CD4-positive, alpha-beta T cell treated with Interferon alpha-2 for 1 hour (primary cell): ENCODE measurements around the gene FIBIN.
"Not testable (repeated sequence)": the region's sequence is repeated elsewhere in the genome, so short reads cannot be mapped to it uniquely, and the experiment has no call there.

Source experiments
- DNase-seq, 2 donors: peaks; one replicate each; pipeline ENCODE4 v3.0.0-alpha.2; 2020 to 2022

FIBIN gene

DNA sequence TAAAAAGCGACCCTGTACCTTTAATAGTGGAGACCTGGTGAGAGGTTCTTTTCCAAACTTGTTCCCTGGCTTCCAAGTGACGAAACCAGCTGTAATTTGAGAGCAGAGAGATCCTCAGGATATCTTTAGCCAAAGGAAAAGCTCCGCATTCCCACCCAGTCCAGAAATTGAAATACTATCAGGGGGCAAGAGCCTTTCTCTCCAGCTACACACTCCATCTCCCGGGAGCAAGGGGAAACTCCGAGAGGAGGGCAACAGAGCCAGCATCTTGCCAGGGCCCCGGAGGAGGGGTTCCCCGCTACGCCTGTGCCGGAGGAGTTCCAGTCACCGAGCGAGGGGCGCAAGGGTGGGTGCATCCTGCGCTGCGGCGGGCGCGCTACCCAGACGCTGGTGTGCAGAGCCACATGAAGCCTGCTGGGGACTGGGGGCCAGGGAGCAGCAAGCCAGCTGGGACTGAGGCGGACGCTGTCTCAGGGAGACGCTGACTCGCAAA is at the start of gene FIBIN:
TSS of gene FIBIN (plus strand) at position 148 of the 493 bp plus-strand sequence. CDS start 415 bp downstream, outside the sequence.
- DNase-seq = no peak

DNA sequence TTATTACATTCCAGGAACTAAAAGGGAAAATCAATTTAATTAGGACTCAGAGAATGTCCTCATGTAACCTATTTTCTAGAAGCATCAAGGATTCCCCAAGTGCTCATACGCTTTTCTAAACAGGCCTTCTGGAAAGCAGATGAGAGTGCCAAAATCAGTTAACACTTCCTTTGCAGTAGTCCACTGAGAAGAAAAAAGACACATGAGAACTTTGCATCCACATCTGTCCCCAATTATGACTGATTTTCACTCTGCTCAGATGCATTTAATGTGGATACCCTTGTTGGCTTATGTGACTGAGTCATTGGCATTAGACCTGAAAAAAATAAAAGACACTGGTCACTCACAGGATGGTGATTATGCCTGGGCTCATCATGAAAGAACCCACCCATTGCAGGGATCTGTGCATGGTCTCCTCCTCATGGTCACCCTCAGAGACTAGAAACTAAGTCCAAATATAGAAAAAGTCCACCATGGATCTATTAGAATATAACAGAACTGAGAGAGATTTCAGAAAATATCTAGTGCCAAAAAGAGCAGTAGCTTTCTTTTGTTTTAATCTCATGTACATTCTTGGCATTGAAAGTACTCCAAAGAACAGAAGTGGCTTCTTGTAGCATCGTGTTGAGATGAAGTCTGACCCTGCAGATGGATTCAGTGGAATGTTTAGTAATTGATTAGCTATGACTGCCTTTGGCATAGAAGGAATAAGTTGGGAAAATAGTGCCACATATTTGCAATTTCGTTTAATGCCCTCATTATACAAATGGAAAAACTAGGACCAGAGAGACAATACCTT is 48.8 kb upstream of the FIBIN start:
- no peak for DNase-seq

DNA sequence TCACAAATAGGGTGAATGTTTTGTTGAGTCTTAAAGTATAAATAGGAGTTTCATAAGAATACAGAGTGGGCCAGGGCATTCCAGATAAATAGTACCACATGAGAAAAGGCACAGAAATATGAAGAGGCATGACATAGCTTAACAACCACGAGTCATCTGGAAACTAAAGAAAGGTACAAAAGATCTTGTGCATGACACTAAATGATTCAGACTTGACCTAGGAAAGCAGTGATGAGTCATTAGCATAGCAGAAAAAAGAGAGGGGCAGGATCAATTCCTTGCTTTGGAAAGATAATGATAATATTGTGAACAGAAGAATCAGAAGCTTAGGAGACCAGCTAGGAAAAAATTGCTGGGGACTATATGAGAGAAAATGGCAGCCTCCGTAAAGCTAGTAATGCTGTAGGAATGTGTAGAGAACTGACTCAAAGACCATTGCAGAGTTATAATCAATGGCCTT is 47.6 kb upstream of the FIBIN start:
- DNase-seq = no peak

DNA sequence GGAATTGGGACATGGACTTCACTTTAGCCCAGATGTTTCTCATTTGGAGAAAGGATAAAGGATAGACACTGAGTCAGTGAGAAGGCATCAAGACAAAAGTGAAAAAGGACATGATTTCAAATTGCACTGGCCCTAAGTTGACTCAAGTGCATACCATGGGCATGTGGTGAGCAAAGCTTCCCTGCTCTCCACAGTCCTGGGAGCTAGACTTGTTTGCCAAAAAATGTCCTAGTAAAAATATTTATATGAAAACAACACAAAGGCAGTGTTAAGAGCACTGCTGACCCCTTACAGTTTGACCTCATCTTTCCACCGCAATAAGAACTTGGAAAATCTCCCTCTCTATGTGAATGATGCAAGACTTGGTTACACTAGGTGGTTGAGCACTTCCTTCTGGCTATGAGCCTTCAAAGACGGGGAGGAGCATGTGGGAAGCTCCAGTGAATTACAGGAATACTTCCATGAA is 46.5 kb upstream of the FIBIN start:
- DNase-seq = no peak

DNA sequence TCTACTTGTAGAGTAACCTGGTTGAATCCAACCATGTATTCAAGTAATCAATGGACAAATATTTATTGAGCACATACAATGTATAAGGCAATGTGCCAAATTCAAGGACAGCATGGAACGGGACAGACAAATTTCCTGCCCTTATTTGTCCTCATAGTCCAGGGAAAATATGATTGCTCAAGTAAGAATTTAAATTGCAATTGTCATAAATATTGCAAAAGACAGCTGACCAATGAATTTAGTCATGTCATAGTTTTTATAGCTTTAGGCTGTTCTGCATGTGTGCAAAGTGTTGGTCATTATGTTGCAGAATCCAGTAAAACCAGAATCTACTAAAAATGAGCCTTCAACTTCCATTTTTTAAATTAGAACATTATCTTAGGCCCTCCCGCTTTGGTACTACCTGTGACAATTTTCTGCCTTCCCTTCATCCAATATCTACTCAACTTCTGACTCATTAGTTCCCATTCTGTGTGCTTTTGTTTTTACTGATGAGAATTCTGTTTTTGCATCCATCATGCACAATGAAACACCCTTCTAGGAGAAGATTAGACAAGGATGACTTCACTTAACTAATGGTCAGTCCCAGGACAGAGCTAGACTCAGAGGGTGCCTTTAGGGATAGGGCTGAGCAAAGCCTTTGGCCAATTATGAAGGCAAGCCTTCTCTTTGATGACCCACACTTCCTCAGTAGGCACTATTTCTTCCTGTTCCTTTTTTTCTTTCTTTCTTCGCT is 45.8 kb upstream of the FIBIN start:
- no peak for DNase-seq

DNA sequence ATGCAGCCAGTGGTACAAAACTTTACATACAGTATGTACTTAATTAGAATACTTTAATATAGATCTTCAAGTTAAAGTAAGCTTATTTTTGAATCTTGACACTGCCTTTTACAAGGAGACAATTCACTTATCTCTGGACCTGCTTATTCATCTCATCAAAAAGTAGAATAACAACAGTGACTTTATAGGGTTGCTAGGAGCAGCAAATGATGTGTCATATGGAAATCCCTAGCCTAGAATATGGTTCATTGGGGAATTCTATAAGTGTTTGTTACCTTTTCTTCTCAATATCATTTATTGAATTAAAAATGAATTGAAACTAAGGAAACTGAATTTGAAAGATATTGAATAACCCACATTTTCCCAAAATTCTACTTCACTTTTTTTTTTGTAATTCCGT is 45.0 kb upstream of the FIBIN start:
- DNase-seq = no peak

DNA sequence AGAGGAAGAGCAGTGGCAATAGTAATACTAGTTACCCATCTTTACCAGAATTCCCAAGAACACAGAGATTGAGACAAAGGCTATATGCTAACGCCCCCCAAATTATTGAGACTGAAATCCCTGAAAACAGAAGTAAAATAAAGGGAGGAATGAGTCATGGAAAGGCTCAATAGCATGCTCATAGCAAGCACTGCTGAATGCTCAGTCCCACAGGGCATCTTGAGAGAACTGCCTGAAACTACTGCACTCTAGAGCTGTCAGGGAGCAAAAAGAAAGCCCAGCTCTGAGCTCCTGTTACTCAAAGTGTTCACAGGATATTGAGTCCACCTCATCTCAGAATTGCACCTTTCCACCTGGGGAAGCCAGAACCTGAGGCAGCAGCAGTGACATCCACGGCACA is 44.1 kb upstream of the FIBIN start:
- DNase-seq = no peak

DNA sequence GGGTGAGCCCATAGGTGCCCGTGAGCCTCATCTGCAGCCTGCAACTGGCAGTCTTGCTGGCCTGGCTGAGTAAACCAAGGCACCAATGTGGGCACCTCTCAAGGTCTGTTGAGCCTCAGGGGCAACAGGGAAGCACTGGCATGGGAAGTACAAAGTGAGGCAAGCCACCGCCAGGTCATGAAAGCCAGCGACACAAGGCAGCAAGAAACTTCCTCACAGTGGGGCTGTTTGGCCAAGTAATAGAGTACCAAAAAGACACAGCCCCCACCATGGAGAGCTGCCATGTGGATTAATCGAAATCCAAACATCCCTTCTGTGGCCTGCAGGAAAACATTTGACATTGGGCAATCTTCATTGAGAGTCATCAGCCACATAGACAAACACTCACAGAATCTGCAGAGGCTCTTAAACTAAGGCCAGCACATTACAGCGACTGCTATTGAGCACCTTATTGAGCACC is 43.6 kb upstream of the FIBIN start:
- DNase-seq = no peak

DNA sequence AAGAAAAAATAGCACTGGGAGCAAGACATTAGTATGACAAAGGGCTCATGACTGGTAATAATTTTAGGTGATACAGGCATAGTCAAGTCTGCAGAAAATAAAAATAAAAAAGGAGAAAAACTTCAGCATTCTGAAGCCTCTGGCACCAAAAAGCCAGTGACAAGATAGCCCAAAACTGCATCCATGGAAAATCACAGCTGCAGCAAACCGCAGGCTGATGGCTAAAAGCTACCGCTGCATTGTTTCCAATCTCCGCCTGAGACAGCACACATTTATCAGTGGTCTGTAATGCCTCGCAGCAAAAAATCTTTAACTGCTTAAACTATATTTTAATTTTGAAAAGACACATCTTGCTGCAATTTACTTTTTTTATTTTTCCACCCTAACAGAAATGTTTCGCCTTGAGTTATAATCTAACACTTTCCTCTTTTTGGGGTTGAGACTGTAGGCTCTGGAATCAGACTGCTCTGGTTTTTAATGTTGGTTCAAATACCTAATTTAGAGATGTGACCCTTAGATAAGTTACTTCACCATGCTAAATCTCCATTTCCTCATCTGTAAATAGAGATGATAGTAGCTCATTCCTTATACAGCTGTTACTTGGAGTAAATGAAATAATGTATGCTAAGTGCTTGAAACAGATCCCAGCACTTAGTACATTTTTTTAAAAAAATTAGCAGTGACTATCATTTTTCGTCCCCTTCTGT is 42.0 kb upstream of the FIBIN start:
- no peak for DNase-seq

DNA sequence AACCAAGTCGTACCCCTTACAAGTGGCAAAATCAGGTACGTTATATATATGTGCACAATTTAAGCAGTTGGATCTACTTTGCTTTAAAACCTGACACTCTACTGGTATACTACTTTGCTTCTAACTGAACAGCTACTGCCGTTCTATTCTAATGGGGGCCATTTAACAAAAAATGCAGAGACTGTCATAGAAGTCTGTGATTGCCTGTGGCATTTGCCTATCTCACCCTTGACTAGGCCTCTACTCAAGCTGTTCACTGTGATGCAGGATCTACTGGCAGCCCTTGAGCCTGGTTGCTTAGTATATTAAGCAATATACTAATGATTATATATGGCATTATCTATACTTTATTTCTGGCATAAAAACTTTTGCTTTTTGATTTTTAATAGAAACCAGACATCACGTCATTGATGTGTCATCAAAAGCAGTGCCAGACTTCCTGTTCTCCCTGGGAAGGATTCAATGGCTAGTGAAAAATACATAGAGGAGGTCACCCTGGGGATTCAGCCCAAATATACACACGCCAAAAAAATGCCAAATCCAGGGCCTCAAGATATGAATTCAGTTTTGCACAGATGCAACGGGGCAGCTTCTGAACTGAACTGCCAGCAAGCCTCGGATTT is 40.0 kb upstream of the FIBIN start:
- no peak for DNase-seq

DNA sequence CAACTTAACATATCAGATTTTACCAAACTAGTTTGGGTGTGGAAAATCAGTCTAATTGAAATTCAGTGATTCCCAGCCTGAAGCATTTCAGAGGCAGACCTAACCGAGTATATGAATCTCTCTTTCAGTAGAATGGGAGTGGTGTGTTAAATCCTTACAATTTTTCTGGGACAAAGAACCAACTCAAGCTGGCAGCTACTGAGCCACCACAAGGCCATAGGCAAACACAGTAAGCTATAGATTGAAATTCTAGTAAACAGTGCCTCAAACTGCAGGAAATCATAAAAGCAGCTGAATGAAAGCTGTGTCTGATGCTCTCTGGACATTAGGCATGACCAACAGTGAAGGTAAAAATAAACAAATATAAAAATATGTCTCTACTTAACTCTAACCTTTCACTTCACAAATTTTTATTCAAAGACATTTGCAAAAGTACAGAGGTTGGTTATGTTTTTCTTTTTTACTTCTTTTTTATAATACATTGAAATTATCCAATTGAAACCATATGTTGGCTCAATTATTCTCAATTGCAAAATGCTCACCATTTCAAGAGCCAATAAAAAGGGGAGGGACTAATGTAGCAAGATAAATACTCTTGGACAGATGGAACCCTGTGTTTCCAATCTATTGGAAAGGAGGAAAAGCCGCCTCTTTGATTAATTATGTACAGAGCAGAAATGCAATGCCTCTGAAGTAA is 35.8 kb upstream of the FIBIN start:
- DNase-seq = no peak

DNA sequence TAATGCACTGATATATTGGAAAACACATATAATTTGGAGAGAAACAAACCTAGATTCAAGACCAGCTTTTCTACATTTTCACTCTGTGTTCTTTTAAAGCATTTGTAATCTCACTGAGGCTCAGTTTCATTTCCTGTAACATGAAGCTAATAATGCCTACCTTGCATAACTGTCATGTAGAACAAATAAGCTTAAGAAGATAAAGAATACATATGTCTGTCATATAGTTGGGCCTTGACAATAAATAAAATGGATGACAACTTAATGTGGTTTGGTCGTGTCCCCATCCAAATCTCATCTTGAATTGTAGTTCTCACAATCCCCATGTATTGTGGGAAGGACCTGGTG is 35.2 kb upstream of the FIBIN start:
- no peak for DNase-seq

DNA sequence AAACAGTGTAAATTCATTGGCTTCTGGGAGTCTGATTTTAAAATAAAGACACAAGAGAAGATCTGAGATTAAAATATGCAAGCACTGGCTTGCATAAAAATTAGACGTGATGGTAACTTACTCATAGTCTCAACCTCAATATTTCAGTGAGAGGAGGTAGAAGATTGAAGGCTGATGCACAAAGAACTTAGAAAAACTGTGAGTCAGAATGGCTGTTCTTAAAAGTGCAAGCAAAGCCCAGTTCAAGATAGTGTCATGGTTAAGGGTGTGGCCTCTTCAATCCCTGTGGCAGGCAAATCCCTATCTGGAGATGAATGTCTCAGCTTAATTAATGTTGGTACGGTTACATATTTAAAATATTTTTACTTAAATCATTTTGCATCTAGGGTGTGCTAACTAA is 33.6 kb upstream of the FIBIN start:
- DNase-seq = no peak

DNA sequence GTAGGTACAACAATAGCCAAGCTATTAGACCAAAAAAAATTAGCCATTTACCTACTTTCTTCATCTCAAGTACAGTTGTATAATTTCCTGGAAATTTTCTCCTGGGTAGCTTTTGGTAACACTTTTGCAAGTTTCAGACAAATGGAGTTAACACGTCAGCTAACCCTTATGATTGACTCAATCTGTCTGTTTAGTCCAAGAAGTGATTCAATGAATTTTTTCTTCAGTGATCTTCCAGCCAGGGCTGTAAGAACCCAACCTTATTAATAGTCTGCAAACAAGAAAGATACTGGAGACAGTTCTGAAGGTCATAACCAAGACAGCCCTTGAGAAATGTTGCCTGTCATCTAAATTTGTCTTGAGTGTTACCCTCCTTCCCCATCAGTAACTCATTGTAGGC is 30.1 kb upstream of the FIBIN start:
- DNase-seq = no peak

DNA sequence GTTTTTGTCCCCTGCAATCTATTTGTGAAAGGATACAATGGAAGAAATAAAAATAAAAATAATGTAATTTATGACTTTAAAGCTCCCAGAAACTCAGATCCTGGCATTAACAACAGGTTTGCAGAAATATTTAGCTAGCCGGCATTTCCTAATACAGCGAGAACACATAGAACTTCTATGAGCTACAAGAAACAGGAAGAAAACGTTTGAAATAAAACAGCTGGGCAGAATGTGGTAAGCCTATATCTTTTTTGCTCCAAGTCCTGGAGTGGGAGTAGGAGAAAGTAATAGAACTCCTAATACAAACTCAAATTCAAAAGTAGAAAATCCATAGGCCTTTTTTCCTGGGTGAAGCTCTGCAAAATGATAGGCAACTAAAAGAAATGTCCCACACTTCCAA is 29.6 kb upstream of the FIBIN start:
- DNase-seq = no peak

DNA sequence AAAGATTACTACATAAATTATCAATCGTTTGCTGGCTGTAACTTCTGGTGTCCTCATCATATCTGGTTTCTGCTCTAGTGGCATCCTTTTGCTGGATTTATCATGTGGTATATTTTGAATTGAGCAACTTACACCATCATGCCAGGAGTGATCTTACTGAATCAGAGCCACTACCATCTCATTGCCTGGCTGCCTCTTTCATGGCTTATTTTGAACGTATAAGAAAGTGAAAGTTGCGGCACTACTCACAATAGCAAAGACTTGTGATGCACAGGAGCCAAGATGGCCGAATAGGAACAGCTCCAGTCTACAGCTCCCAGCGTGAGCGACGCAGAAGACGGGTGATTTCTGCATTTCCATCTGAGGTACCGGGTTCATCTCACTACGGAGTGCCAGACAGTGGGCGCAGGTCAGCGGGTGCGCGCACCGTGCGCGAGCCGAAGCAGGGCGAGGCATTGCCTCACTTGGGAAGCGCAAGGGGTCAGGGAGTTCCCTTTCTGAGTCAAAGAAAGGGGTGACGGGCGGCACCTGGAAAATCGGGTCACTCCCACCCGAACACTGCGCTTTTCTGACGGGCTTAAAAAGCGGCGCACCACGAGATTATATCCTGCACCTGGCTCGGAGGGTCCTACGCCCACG is 28.9 kb upstream of the FIBIN start:
- not testable (repeated sequence) for DNase-seq

DNA sequence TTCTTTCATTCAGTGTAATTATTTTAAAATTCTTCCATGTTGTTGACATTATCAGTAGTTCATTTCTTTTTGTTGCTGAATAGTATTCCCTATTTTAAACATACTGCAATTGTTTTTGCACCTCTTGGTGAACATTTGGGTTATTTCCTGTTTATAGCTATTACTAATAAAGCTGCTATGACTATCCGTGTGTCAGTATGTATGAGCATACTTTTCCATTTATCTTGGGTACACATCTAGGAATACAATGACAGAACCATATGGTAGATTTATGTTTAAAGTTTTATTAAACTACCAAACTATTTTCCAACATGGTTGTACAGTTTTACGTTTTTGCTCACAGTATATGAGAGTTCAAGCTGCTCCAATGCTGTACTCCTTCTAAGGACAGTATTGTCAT is 22.0 kb upstream of the FIBIN start:
- no peak for DNase-seq

DNA sequence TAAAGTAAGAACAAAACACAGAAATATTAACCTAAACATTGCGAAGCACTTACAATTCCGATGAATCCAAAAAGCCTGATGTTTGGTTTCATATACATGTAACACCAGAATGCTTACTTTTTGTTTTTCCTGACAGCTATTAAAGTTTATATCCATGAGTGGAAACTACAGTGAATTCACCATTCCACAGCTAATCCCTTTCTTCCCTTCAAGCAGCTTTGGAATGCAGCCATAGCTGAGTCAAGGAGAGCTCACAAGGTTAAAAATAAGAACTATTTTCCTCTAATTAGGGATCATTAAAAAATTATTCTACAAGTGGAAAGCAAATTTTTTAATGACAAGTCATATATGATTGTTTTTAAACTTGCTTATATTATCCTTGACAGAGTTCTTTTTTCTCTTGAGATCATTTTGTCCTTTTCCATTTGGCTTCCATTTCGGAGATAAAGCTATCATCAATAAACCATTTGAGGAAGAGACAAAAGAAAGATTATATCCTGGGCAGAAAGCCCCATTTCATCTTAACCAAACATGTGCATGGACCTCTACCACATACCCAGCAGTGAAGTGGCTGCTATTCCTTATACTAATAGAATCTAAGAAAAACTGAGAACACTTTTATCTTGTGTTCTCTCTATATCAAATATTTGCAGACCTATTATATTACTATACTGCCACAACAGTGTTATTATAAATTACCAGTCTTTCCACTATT is 19.7 kb upstream of the FIBIN start:
- no peak for DNase-seq

DNA sequence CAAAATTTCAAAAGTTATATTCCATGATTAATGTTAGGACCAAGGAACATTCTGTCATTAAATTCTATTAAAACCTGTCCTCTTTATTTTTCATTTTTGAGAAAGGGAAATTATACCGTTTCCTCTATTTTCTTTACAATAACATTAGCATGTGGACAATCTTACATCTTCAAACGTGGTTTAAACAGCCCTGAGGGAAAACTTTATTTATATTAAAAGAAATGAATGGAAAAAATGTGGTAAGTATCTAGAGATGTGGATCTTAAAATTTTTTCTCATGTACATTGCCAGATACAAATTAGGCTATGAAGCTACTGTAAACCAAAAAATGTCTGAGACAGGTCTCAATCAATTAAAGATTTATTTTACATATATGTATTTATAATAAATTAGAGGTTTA is 18.9 kb upstream of the FIBIN start:
- no peak for DNase-seq

DNA sequence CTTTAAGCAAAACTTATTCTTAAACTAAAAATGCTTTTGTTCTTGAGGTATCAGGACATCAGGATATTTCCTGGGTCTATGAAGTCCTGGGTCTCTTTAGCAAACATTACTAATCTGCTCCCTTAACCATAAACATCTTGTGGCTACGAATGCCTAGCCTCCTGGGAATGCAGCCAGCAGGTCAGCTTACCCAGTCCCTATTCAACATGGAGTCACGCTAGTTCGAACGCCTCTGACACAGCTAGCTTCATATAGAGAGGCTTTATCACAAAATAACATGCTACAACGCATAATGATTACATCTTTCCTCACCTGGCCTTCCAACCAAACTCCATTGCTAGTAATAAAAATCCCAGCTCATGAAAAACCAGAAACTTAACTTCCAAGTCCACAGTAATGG is 17.5 kb upstream of the FIBIN start:
- DNase-seq = no peak

DNA sequence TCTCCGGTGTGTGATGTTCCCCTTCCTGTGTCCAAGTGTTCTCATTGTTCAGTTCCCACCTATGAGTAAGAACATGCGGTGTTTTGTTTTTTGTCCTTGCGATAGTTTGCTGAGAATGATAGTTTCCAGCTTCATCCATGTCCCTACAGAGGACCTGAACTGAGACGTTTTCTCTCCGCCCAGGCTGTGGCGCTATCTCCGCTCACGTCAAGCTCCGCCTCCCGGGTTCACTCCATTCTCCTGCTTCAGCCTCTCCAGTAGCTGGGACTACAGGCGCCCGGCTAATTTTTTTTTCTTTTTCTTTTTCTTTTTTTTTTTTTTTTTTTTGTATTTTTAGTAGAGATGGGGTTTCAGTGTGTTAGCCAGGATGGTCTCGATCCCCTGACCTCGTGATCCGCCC is 16.7 kb upstream of the FIBIN start:
- DNase-seq = not testable (repeated sequence)
